Measurements from ENCODE around the gene U2AF2. TPM values are rescaled to one million over a fixed set of nuclear protein-coding genes. Genes with fewer than 3 reads are reported as not detected.
A peak's percentile ranks its signal among the peaks of the same experiment; 100 is the strongest.

The U2AF2 gene
- polyA plus RNA-seq, 3 donors = 156 to 170 (median 157) TPM

GRCh38 chr19:55654323-55654867 is 440 bp upstream of the U2AF2 start:
- DNase-seq (ENCODE audit: low read depth in 3 of 3, low spot score in 2 of 3) = peak; percentile 98 to 100 (median 99)

- DNase-seq (ENCODE audit: low read depth in 3 of 3, low spot score in 2 of 3) = no peak
These were observed 809 bp downstream of the U2AF2 start for GRCh38 chr19:55655648-55656040.

GRCh38 chr19:55656552-55656951 is 1.7 kb downstream of the U2AF2 start:
- no peak for DNase-seq (ENCODE audit: low read depth in 3 of 3, low spot score in 2 of 3)

- DNase-seq (ENCODE audit: low read depth in 3 of 3, low spot score in 2 of 3) = no peak
These were observed 2.3 kb downstream of the U2AF2 start for GRCh38 chr19:55656988-55657747.

- no peak for DNase-seq (ENCODE audit: low read depth in 3 of 3, low spot score in 2 of 3)
These were observed 4.1 kb downstream of the U2AF2 start for GRCh38 chr19:55658846-55659459.

GRCh38 chr19:55659822-55660221 is 5.0 kb downstream of the U2AF2 start:
- no peak for DNase-seq (ENCODE audit: low read depth in 3 of 3, low spot score in 2 of 3)

- DNase-seq (ENCODE audit: low read depth in 3 of 3, low spot score in 2 of 3) = no peak
These were observed 5.6 kb downstream of the U2AF2 start for GRCh38 chr19:55660404-55660803.

- DNase-seq (ENCODE audit: low read depth in 3 of 3, low spot score in 2 of 3) = no peak
These were observed 6.2 kb downstream of the U2AF2 start for GRCh38 chr19:55660991-55661390.

GRCh38 chr19:55661826-55662225 is 7.0 kb downstream of the U2AF2 start:
- DNase-seq (ENCODE audit: low read depth in 3 of 3, low spot score in 2 of 3) = no peak

- DNase-seq (ENCODE audit: low read depth in 3 of 3, low spot score in 2 of 3) = no peak
These were observed 9.2 kb downstream of the U2AF2 start for GRCh38 chr19:55663846-55664536.

- no peak for DNase-seq (ENCODE audit: low read depth in 3 of 3, low spot score in 2 of 3)
These were observed 11.6 kb downstream of the U2AF2 start for GRCh38 chr19:55666343-55667005.

- no peak for DNase-seq (ENCODE audit: low read depth in 3 of 3, low spot score in 2 of 3)
These were observed 12.2 kb downstream of the U2AF2 start for GRCh38 chr19:55667006-55667381.

GRCh38 chr19:55667511-55667910 is 12.7 kb downstream of the U2AF2 start:
- no peak for DNase-seq (ENCODE audit: low read depth in 3 of 3, low spot score in 2 of 3)

- no peak for DNase-seq (ENCODE audit: low read depth in 3 of 3, low spot score in 2 of 3)
These were observed 13.1 kb downstream of the U2AF2 start for GRCh38 chr19:55667958-55668357.

GRCh38 chr19:55668603-55669348 is 13.9 kb downstream of the U2AF2 start:
- no peak for DNase-seq (ENCODE audit: low read depth in 3 of 3, low spot score in 2 of 3)

- DNase-seq (ENCODE audit: low read depth in 3 of 3, low spot score in 2 of 3) = no peak
These were observed 14.8 kb downstream of the U2AF2 start for GRCh38 chr19:55669418-55670279.

GRCh38 chr19:55670280-55671053 is 15.6 kb downstream of the U2AF2 start:
- no peak for DNase-seq (ENCODE audit: low read depth in 3 of 3, low spot score in 2 of 3)

- no peak for DNase-seq (ENCODE audit: low read depth in 3 of 3, low spot score in 2 of 3)
These were observed 16.2 kb downstream of the U2AF2 start for GRCh38 chr19:55671054-55671378.

GRCh38 chr19:55672418-55672817 is 17.6 kb downstream of the U2AF2 start:
- DNase-seq (ENCODE audit: low read depth in 3 of 3, low spot score in 2 of 3) = no peak
